Pons (tissue), 1 donor: Measurements from ENCODE around the gene CEP192.
"Not testable (repeated sequence)": the region's sequence is repeated elsewhere in the genome, so short reads cannot be mapped to it uniquely, and the experiment has no call there.

Source experiments
- DNase-seq: peaks from one replicate; pipeline ENCODE4 v3.0.0-alpha.2; 2016; ENCODE audit warnings: low spot score

The CEP192 gene

DNA sequence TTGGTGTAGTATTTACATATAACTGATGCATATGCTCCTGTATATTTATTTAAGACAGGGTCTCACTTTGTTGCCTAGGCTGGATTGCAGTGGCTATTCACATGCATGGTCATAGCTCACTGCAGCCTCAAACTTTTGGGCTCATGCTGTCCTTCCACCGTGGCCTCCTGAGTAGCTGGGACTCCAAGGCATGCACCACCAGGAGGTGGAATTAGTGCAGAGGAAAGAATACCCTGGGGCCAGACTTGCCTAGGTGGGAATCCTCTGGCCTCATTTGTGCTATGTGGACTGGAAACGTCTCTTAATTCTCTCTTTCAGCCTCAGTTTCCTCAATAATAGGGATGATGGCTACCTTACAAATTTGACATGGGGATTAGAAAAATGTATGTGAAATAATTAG is 2.3 kb downstream of the CEP192 start:
- DNase-seq = no peak

DNA sequence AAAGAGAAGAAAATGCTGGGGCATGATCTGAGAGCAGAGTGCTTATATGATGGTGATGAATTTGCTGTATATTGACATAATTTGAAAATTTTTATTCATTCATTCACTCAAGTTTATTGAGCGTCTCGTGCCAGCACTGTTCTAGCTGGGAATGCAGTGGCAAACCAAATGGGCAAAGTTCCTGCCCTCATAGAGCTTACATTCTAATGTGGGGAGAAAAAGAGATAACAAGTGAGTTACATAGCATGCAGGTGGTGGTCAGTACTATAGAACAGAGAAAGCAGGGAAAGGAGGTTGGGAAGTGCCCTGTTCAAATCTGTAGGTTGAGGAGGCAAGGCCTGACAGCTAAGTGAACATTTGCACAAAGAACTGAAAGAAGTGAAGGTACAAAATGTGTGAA is 4.3 kb downstream of the CEP192 start:
- no peak for DNase-seq

DNA sequence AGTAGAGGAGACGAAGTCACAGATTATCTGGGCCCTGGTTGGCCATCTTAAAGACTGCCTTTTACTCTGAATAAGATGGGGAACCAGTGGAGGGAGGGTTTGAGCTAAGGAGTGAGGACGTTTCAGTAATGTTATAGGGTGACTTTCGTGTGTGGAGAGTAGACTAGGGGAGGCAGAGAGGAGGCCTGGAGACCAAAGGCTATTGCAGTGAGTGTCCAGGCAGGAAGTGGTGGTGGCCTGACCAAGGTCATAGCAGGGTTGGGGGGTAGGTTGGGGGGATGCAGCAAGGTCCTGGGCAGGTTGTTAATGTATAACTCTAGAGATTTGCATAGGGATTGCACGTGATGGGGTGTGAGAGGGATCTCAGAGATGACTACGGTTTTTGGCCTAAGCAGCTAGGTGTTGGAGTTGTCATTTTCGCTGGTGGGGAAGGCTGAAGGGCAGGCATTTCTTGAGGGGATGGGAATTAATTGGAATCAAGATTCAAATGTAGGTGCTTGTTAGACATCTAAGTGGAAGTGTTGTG is 4.9 kb downstream of the CEP192 start:
- DNase-seq = no peak

DNA sequence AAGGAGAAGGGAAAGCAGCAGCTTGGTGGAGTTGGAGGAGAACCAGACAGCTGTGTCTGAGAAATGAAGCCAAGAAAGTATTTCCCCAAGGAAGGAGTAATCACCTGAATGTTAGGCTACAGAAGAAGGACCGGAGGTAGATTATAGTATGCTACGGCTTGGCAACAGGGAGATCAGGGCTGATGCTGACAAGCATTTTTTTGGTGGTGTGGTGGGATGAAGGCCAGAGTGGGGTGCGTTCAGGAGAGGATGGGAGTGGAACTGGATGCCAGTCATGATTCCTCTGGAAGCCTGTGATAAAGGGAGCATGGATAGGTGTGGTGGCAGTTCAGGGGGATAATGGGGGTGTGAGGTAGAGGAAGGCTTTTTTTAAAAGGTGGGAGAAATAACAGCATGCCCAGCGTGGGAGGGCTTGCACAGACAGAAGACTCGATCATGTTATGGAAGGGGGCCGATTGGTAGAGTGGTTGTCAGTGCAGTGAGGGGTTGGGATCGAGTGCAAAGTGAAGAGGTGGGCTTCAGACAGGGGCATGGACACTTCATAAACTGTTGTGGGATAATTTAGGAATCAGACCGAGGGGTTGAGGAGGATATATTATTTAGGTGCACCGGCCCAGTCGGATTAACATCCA is 5.6 kb downstream of the CEP192 start:
- no peak for DNase-seq

GRCh38 chr18:12997330-12997729 is 6.2 kb downstream of the CEP192 start:
- DNase-seq = not testable (repeated sequence)

DNA sequence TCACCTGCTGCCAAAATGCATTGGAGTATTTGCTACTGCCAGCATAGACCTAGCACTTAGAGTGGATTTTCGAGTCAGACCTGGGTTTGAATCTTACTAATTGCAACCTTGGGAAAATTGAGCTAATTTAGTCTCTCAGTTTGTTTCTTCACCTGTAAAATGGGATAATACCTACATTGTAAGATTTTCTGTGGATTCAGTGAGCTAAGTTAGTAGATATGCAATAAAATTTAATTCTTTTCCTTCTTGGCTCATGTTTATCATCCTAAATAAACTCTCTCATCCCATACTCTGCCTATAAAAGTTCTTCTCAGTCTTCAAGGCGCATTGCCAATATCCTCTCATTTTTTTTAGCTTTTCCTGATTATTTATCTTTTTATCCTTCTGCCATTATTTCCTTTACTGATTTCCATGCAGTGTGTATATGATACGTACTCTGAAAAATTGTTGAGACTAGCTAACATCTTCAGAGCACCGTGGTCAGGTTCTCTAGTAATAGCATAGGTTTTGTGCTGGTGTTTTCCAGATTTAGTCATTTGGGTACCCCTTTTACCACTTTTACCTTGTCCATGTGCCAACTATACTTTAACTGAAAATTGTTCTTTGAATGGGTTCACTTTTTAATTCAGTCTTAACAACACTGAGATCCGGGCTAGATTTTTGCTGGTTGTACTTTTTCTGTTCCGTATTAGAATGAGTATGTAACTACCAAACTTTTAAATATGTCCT is 7.3 kb downstream of the CEP192 start:
- no peak for DNase-seq

- no peak for DNase-seq
These were observed 12.3 kb downstream of the CEP192 start for GRCh38 chr18:13003466-13003896.

GRCh38 chr18:13004396-13004795 is 13.2 kb downstream of the CEP192 start:
- no peak for DNase-seq

- DNase-seq = no peak
These were observed 14.1 kb downstream of the CEP192 start for GRCh38 chr18:13005289-13005688.

DNA sequence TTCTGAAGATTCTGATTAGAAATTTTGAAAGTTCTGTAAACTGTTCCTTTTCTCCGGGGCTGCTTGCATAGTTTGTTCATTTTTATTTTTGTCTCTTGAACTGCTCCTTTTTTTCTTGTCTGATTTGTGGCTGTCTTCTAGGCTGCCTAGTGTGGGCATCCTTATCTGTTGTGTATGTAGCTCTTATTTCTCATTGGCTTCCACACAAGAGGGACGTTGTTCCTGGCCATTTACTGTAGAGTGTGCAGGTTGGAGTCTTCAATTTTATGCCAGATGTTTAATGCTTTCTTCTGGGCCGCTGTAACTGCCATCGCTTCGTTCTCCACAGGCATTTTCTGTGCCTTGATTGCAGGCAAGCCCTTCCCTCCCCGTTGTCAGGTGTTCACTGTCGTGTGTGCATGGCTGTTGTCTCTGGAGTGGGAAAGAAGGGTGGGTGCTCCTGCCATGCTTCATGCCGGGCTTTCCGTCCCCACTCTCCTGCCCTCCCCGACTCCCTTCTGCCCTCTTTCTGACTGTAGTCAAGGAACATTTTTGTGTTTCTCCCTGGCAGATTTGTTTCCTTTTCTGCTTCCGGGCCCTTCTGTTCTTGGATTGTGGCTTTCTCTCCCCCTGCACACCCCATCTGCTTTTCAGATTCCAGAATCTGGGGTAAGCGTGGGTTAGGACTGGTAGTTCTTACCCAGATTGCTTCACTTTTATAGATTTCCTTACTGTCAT is 15.5 kb downstream of the CEP192 start:
- DNase-seq = no peak

DNA sequence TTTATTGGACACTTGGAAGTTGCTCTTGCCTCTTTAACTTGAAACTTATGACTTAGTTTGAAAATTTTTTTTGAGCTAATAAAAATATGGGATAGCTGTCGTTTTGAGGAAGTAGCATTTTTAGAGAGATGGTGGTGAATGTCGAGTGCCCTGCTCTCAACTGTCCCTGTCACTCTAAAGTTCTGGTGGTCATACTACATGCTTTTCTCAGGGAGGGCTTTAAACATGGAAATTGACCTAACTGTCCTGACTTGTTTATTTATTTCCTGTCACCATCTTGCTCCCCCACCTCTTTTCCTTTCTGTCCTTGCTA is 16.0 kb downstream of the CEP192 start:
- DNase-seq = no peak

DNA sequence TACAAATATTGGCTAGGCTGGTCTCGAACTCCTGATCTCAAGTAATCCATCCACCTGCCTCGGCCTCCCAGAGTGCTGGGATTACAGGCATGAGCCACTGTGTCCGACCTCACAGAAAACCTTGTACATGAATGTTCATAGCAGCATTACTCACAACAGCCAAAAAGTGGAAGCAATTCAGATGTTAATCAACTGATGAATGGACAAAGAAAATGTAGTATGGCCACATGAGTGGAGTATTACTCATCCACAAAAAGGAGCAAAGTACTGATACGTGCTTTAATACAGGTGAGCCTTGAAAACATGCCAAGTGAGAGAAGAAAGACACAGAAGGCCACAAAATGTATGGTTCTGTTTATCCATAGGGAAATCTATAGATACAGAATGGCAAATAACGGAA is 20.6 kb downstream of the CEP192 start:
- no peak for DNase-seq

DNA sequence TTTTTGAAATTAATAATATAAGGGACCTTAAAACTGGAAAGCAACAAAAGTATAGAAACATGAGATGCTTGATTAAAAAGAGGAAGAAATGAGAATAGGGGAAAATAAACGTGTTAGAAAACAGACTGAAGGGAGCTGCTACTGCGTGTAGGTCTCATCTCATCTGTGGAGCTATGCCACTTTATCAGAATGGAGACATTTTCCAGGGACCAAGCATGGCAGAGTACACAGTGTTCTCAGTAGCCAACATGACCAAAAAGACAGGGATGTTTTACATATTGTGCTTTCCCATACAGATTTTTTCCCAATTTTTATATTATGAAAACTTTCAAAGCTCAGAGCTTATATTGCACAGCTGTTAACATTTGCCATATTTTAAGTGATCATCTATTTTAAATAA is 23.1 kb downstream of the CEP192 start:
- no peak for DNase-seq

DNA sequence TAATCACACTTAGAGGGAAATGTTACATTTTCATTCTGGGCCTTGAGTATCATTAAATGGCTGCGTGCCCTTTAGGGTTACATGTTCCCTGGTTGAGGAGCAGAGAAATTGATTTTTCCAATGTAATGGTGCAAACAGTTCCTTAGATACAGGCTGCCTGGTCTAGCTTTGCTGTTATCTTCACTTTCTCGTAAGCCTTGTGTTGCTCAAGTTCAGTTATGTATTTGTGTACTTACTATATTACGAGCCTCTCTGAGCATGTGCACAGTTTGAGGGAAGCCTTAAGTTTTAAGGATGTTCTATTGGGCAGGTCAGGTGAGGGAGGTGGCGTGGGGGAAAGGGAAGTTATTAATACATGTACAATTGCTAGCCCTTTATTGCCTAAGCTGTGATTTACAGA is 23.7 kb downstream of the CEP192 start:
- DNase-seq = no peak

DNA sequence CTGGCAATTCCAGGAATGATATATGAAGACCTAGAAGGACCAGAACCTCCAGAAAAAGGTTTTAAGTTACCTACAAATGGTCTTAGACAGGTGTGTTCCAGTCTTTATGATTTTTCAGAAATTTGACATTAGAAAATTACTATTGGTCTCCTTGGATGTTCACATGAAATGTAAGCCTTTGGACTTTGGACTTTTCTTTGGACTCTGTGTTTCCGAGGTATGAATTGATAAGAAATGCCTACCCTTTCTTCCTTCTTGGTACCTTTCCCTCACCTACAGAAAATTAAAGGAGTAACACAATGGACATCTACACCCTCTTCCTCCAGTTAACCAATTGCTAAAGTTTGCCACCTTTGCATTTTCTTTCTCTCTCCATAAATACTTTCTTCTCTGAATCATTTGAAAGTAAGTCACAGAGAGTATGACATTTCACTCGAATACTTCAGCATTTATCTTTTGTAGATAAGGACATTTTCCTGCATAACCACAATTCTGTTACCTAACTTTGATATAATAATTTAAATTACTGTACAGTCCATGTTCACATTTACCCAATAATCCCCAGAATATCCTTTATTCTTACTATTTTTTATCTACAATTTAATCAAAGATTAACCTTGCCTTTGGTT is 26.2 kb downstream of the CEP192 start:
- no peak for DNase-seq

DNA sequence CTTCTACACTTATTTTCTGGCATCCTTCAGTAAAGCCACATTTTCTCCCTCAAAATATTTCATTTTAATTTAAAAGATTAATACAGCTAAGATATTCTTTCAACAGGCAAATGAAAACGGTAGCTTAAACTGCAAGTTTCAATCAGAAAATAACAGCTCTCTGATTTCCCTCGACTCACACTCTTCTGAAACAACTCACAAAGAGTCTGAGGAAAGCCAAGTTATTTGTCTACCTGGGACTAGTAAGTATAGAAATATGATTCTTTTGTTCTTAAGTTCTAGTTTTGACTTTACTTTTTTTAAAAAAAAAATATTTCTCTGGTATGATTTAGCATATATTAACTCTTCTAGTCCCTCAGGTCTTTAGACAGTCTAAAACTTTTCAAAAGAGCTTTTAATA is 27.2 kb downstream of the CEP192 start:
- DNase-seq = no peak

- DNase-seq = no peak
These were observed 28.1 kb downstream of the CEP192 start for GRCh38 chr18:13019301-13019700.

DNA sequence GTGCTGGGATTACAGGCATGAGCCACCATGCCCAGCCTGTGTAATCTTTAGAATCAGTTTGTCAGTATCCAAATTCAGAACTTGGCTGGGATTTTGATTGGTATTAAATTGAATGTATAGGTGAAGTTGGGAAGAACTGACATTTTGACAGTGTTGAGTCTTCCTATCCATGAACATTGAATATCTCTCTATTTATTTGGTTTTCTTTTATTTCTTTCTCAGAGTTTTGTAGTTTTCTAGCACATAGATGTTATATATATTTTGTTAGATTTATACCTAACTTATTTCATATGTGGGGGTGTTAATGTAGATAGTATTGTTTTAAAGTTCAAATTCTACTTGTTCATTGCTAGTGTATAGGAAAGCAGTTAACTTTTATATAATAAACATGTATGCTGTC is 31.5 kb downstream of the CEP192 start:
- DNase-seq = no peak

DNA sequence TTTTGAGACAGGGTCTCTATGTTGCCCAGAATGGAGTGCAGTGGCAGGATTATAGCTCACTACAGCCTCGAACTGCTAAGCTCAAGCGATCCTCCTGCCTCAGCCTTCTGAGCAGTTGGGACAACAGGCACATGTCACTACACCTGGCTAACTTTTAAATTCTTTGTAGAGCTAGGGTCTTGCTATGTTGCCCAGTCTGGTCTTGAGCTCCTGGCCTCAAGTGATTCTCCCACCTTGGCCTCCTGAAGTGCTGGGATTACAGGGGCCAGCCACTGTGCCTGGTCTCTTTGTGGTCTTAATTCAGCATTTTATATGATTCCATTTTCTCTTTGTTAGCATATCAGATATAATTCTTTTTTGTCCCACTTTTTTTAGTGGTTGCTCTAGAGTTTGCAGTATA is 34.1 kb downstream of the CEP192 start:
- no peak for DNase-seq

GRCh38 chr18:13026583-13027270 is 35.6 kb downstream of the CEP192 start:
- DNase-seq = no peak

GRCh38 chr18:13028869-13029268 is 37.7 kb downstream of the CEP192 start:
- DNase-seq = no peak

- DNase-seq = no peak
These were observed 41.0 kb downstream of the CEP192 start for GRCh38 chr18:13032173-13032572.
